IPS-NIHi7 (cell line): ENCODE data around the gene CGB1.

ENCODE experiments used
- DNase-seq: peaks from one replicate; pipeline ENCODE4 v3.0.0; 2012; ENCODE audit warnings: mixed read lengths; ENCODE audit errors: extremely low spot score

CGB1 gene

GRCh38 chr19:48994035-48994386 is 42.7 kb downstream of the CGB1 start:
- DNase-seq, result no peak

- DNase-seq, result peak; percentile 99
These were observed 43.3 kb downstream of the CGB1 start, which contains the start of the genes GYS1 and RUVBL2 for GRCh38 chr19:48993175-48994034. TSS of gene GYS1 (minus strand) at chr19:48993309. CDS start at chr19:48993112, 197 bp downstream. TSS of gene RUVBL2 (plus strand) at chr19:48993887. CDS start at chr19:48993912, 25 bp downstream.

- DNase-seq, result no peak
These were observed 44.0 kb downstream of the CGB1 start for GRCh38 chr19:48992581-48993174.

GRCh38 chr19:48991873-48992580 is 44.7 kb downstream of the CGB1 start:
- peak; percentile 74 for DNase-seq

GRCh38 chr19:48991011-48991609 is 45.6 kb downstream of the CGB1 start:
- DNase-seq, result no peak

- DNase-seq, result no peak
These were observed 46.3 kb downstream of the CGB1 start for GRCh38 chr19:48990400-48990799.

GRCh38 chr19:48989701-48990291 is 46.9 kb downstream of the CGB1 start:
- DNase-seq, result no peak

- DNase-seq, result no peak
These were observed 47.8 kb downstream of the CGB1 start for GRCh38 chr19:48988860-48989259.

- no peak for DNase-seq
These were observed 48.4 kb downstream of the CGB1 start for GRCh38 chr19:48988286-48988685.

- DNase-seq, result no peak
These were observed 49.4 kb downstream of the CGB1 start for GRCh38 chr19:48987323-48987722.

- DNase-seq, result no peak
These were observed 50.5 kb downstream of the CGB1 start for GRCh38 chr19:48986211-48986610.

- DNase-seq, result no peak
These were observed 51.0 kb downstream of the CGB1 start for GRCh38 chr19:48985711-48986110.
